IMR-90 (cell line): ENCODE measurements around the gene FRY. TPM values are rescaled to one million over a fixed set of nuclear protein-coding genes. Genes with fewer than 3 reads are reported as not detected.

Experiments used
- ATAC-seq: fragments of 200-7000 bp; cut with Tn5 transposase; 2 replicates; pipeline ENCODE4 v1.9.1; 2020; ENCODE audit warnings: low read depth, mild to moderate bottlenecking, moderate library complexity
- BruUV-seq: library from RNA; stranded (reverse); fragments of 400-500 nt; replicated peaks from 2 replicates; lab custom pipeline; 2021; lab: Mats Ljungman, UMichigan
- CTCF ChIA-PET: fragments of 300-600 bp; formaldehyde crosslinking; extraction: SDS; loops from one replicate; lab custom pipeline; 2021; ENCODE audit warnings: antibody characterized with exemption; lab: Yijun Ruan, JAX
- POLR2A ChIA-PET: fragments of 300-600 bp; sonication (Branson Sonifier 250); formaldehyde crosslinking; loops from one replicate; lab custom pipeline; 2022; ENCODE audit warnings: antibody characterized with exemption; ENCODE audit not compliant: unreplicated experiment; lab: Charles Lee
- DNase-seq: peaks from one replicate; pipeline ENCODE4 v3.0.0; 2013
- H2AFZ ChIP-seq: replicated peaks from 2 replicates; pipeline ENCODE3; 2013; ENCODE audit warnings: low read length, mild to moderate bottlenecking; ENCODE audit not compliant: poor library complexity
- H2AK5ac ChIP-seq: 2 replicates; pipeline ENCODE4 v1.6.1; 2013; ENCODE audit warnings: low read depth, low read length, inconsistent platforms
- H2AK9ac ChIP-seq: replicated peaks from 2 replicates; pipeline ENCODE3; 2013; ENCODE audit warnings: mild to moderate bottlenecking, low read depth, low read length, moderate library complexity; ENCODE audit not compliant: poor library complexity
- H2BK120ac ChIP-seq: 2 replicates; pipeline ENCODE4 v1.6.1; 2013; ENCODE audit warnings: low read depth, low read length, inconsistent platforms
- H2BK15ac ChIP-seq: 3 replicates; pipeline ENCODE4 v1.6.1; 2013; ENCODE audit warnings: low read depth, low read length, inconsistent platforms
- H2BK20ac ChIP-seq: 2 replicates; pipeline ENCODE4 v1.6.1; 2013; ENCODE audit warnings: low read depth, mild to moderate bottlenecking, inconsistent platforms, low read length, moderate library complexity
- H2BK5ac ChIP-seq: 2 replicates; pipeline ENCODE4 v1.6.1; 2013; ENCODE audit warnings: mild to moderate bottlenecking, low read depth, low read length, inconsistent platforms; ENCODE audit not compliant: poor library complexity, severe bottlenecking
- H3K14ac ChIP-seq: replicated peaks from 2 replicates; pipeline ENCODE4 v1.6.1; 2013; ENCODE audit warnings: low read depth, low read length, inconsistent platforms
- H3K18ac ChIP-seq: 2 replicates; pipeline ENCODE4 v1.6.1; 2013; ENCODE audit warnings: low read depth, low read length, control low read depth
- H3K23ac ChIP-seq: 2 replicates; pipeline ENCODE4 v1.6.1; 2013; ENCODE audit warnings: low read depth, low read length, inconsistent platforms
- H3K27ac ChIP-seq: 2 replicates; pipeline ENCODE4 v1.5.1; 2013; ENCODE audit warnings: mild to moderate bottlenecking, control low read depth, low read length; ENCODE audit not compliant: insufficient read depth
- H3K27me3 ChIP-seq: 2 replicates; pipeline ENCODE4 v1.6.1; 2013; ENCODE audit warnings: low read length; ENCODE audit not compliant: control insufficient read depth, insufficient read depth
- H3K36me3 ChIP-seq: 2 replicates; pipeline ENCODE4 v1.6.1; 2013; ENCODE audit warnings: low read length, mixed read lengths; ENCODE audit not compliant: control insufficient read depth, insufficient read depth
- H3K4ac ChIP-seq: 2 replicates; pipeline ENCODE4 v1.6.1; 2013; ENCODE audit warnings: low read depth, low read length, inconsistent platforms
- H3K4me1 ChIP-seq: 2 replicates; pipeline ENCODE4 v1.6.1; 2013; ENCODE audit warnings: low read length, mixed read lengths; ENCODE audit not compliant: control insufficient read depth, insufficient read depth
- H3K4me2 ChIP-seq: 2 replicates; pipeline ENCODE4 v1.6.1; 2013; ENCODE audit warnings: low read depth, mild to moderate bottlenecking, control low read depth, low read length, moderate library complexity
- H3K4me3 ChIP-seq: 2 replicates; pipeline ENCODE4 v1.5.1; 2013; ENCODE audit warnings: low read depth, mild to moderate bottlenecking, control low read depth, low read length, moderate library complexity; ENCODE audit not compliant: insufficient read depth
- H3K56ac ChIP-seq: 2 replicates; pipeline ENCODE4 v1.6.1; 2013; ENCODE audit warnings: low read length, inconsistent platforms; ENCODE audit not compliant: insufficient read depth; ENCODE audit errors: extremely low read depth
- H3K79me1 ChIP-seq, 2 experiments: 2 replicates each; pipeline ENCODE4 v1.6.1; 2013; ENCODE audit warnings: low read length in 2 of 2, inconsistent platforms in 1 of 2, low read depth in 1 of 2
- H3K9ac ChIP-seq: 2 replicates; pipeline ENCODE4 v1.6.1; 2013; ENCODE audit warnings: low read depth, low read length, control low read depth
- H3K9me1 ChIP-seq: 2 replicates; pipeline ENCODE4 v1.6.1; 2013; ENCODE audit warnings: low read length, inconsistent platforms; ENCODE audit not compliant: insufficient read depth
- H3K9me3 ChIP-seq: 2 replicates; pipeline ENCODE4 v1.6.1; 2013; ENCODE audit warnings: low read length; ENCODE audit not compliant: control insufficient read depth, insufficient read depth
- H4K20me1 ChIP-seq: 2 replicates; pipeline ENCODE4 v1.6.1; 2013; ENCODE audit warnings: low read length, inconsistent platforms; ENCODE audit not compliant: insufficient read depth
- H4K5ac ChIP-seq: 2 replicates; pipeline ENCODE4 v1.6.1; 2013; ENCODE audit warnings: mild to moderate bottlenecking, low read depth, low read length, control low read depth
- H4K8ac ChIP-seq, 2 experiments: 2 replicates each; pipeline ENCODE4 v1.6.1; 2013; ENCODE audit warnings: low read depth in 2 of 2, low read length in 2 of 2, control low read depth in 1 of 2, inconsistent platforms in 1 of 2
- H4K91ac ChIP-seq: 2 replicates; pipeline ENCODE4 v1.6.1; 2013; ENCODE audit warnings: low read depth, low read length, inconsistent platforms; ENCODE audit not compliant: insufficient read depth
- CEBPB ChIP-seq: IDR thresholded peaks from 2 replicates; pipeline ENCODE4 v1.6.1; 2012; ENCODE audit warnings: low read depth, low read length, improper control_type of control experiment
- RAD21 ChIP-seq: IDR thresholded peaks from 2 replicates; pipeline ENCODE4 v1.6.1; 2012; ENCODE audit warnings: low read length, improper control_type of control experiment
- RFX5 ChIP-seq: IDR thresholded peaks from 2 replicates; pipeline ENCODE4 v1.8.0; 2012; ENCODE audit warnings: low read depth, mild to moderate bottlenecking, low read length, moderate library complexity
- SMC3 ChIP-seq: fragments of 150-350 bp; IDR thresholded peaks from 2 replicates; pipeline ENCODE4 v1.6.1; 2016; ENCODE audit warnings: low read depth, mild to moderate bottlenecking, antibody characterized with exemption, low read length, moderate library complexity
- dilution Hi-C: fragments of 300-500 bp; cut with HindIII; formaldehyde crosslinking; loops from one replicate; pipeline ENCODE4 v1.14.3; 2018; ENCODE audit warnings: low sequenced_read_pairs; ENCODE audit not compliant: unreplicated experiment
- in situ Hi-C: fragments of 300-500 bp; cut with MboI; formaldehyde crosslinking; loops from 3 replicates; pipeline ENCODE4 v1.14.3; 2019; ENCODE audit warnings: low sequenced_read_pairs, inconsistent platforms, mixed read lengths
- intact Hi-C: fragments of 100-400 bp; cut with micrococcal nuclease; formaldehyde crosslinking; loops from 2 replicates; pipeline ENCODE4 v1.10.0; 2022
- polyA plus RNA-seq, 3 experiments: library from polyadenylated mRNA; depleted of rRNA; stranded (reverse); fragments of >200 nt; gene quantifications; 2 replicates each; pipeline ENCODE4 v1.2.3, GENCODE V29; 2012; ENCODE audit warnings: low replicate concordance in 1 of 3
- total RNA-seq: library from RNA; depleted of rRNA; stranded (reverse); fragments of >200 nt; gene quantifications from 2 replicates; pipeline ENCODE4 v1.2.3, GENCODE V29; 2012
- TF ChIP-seq, protein P1 (sequence below): fragments of 150-350 bp; IDR thresholded peaks from 2 replicates; pipeline ENCODE4 v1.6.1; 2017; ENCODE audit warnings: mild to moderate bottlenecking, antibody characterized with exemption, low read length, low read depth

FRY gene
- total and polyA plus RNA-seq, 2 of the 4 experiments (the other 2 are of a cell fraction): 3.0 to 4.8 TPM

DNA sequence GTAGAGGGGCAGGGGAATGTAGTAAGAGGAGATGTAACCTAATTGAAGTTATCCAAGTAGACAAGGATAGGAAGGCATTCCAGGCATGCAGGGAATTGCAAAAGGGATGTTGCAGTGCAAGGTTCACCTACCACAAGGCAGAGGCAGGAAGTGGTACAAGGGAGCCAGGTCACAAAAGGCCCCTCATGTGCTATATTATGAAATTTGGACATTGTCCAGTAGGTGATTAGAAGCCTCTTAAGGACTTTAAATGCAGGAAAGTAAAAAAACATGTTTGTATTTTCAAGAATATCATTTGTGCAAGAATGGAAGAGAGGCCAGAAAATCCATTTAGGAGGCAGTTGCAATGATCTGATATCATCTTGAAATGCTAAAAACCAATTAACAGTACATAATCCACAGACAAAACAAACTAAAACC lies 111.4 kb downstream of the FRY start:
- BruUV-seq: no TSS peak
- no peak overlapping the region for H3K27ac ChIP-seq
- H2BK5ac ChIP-seq: no peak overlapping the region
- peak overlapping the region; percentile 1; the same call in 1 of the 2 replicates for H3K14ac ChIP-seq
- no peaks in the 10 kb centered on the region for H3K27me3 ChIP-seq
- intact Hi-C loops: no loop called here
- CTCF ChIA-PET: no interaction called here
- H3K36me3 ChIP-seq: peaks cover 2% of the 10 kb centered on the region; the same call in 1 of the 2 replicates
- H3K9me3 ChIP-seq: no peaks in the 10 kb centered on the region
- H2BK20ac ChIP-seq: peak overlapping the region; percentile 69
- H2AFZ ChIP-seq: peak overlapping the region; percentile 57
- no peaks in the 10 kb centered on the region for H3K79me1 ChIP-seq
- dilution Hi-C loops: no loop called here
- H3K4me2 ChIP-seq: no peak overlapping the region
- DNase-seq: peak; percentile 52
- H3K4ac ChIP-seq: no peak overlapping the region; the same call in 1 of the 2 replicates
- no peaks in the 10 kb centered on the region for H4K20me1 ChIP-seq
- 0 out of 2 replicates have a peak, but pooled peaks cover 3% of the 10 kb centered on the region for H3K4me1 ChIP-seq
- H4K91ac ChIP-seq: no peak overlapping the region
- H3K18ac ChIP-seq: no peak overlapping the region
- in situ Hi-C loops: no loop called here
- H3K9me1 ChIP-seq: peaks cover 3% of the 10 kb centered on the region; the same call in 1 of the 2 replicates
- no peak overlapping the region for H3K23ac ChIP-seq
- TF ChIP-seq, protein P1, sequence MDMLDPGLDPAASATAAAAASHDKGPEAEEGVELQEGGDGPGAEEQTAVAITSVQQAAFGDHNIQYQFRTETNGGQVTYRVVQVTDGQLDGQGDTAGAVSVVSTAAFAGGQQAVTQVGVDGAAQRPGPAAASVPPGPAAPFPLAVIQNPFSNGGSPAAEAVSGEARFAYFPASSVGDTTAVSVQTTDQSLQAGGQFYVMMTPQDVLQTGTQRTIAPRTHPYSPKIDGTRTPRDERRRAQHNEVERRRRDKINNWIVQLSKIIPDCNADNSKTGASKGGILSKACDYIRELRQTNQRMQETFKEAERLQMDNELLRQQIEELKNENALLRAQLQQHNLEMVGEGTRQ: no peak
- TF ChIP-seq RAD21 (no peak), SMC3 (no peak), RFX5 (no peak), CEBPB (peak; percentile 39; the same call in 1 of the 2 replicates)
- H3K9ac ChIP-seq: no peak overlapping the region
- no peak overlapping the region for H2AK9ac ChIP-seq
- H2BK15ac ChIP-seq: no peak overlapping the region; the same call in 2 of the 3 replicates
- no peak overlapping the region for H3K4me3 ChIP-seq
- H2BK120ac ChIP-seq: no peak overlapping the region
- H4K8ac ChIP-seq: no peak overlapping the region
- ATAC-seq: peak; percentile 87
- no peak overlapping the region for H4K5ac ChIP-seq
- POLR2A ChIA-PET: no interaction called here
- no peak overlapping the region for H2AK5ac ChIP-seq
- H3K56ac ChIP-seq: no peak overlapping the region
